Activated CD8-positive, alpha-beta T cell treated with anti-CD3 and anti-CD28 coated beads, Interleukin-2, amount 10 ng/mL, durations not matched to agents 7 days and 5 days (primary cell): ENCODE data around the gene BPIFB2. TPM values are rescaled to one million over a fixed set of nuclear protein-coding genes. Genes with fewer than 3 reads are reported as not detected.
A peak's percentile ranks its signal among the peaks of the same experiment; 100 is the strongest.

Experiments used
- ATAC-seq: fragments of 150-1000 bp; cut with Tn5 transposase; one replicate; pipeline ENCODE4 v1.10.0; 2021; ENCODE audit warnings: moderate library complexity
- CTCF ChIA-PET: fragments of 350-600 bp; sonication (Branson Sonifier 250); formaldehyde crosslinking; loops from one replicate; lab custom pipeline; 2021; ENCODE audit warnings: antibody characterized with exemption; lab: Charles Lee
- POLR2A ChIA-PET: fragments of 350-600 bp; sonication (Branson Sonifier 250); formaldehyde crosslinking; loops from one replicate; lab custom pipeline; 2021; ENCODE audit warnings: antibody characterized with exemption; lab: Charles Lee
- DNase-seq: peaks from one replicate; pipeline ENCODE4 v3.0.0-alpha.2; 2020
- H3K27ac Mint-ChIP-seq: one replicate; pipeline ENCODE4 v1.8.0; 2021; ENCODE audit warnings: mild to moderate bottlenecking, mixed read lengths
- H3K27me3 Mint-ChIP-seq: one replicate; pipeline ENCODE4 v1.8.0; 2021; ENCODE audit warnings: low read depth, mixed read lengths
- H3K36me3 Mint-ChIP-seq: one replicate; pipeline ENCODE4 v1.8.0; 2021; ENCODE audit warnings: low read depth, mixed read lengths
- H3K4me1 Mint-ChIP-seq: one replicate; pipeline ENCODE4 v1.8.0; 2021; ENCODE audit warnings: low read depth, mixed read lengths
- H3K4me3 Mint-ChIP-seq: one replicate; pipeline ENCODE4 v1.8.0; 2021; ENCODE audit warnings: mild to moderate bottlenecking, mixed read lengths
- H3K9me3 Mint-ChIP-seq: one replicate; pipeline ENCODE4 v1.8.0; 2022; ENCODE audit warnings: mixed read lengths; ENCODE audit not compliant: insufficient read depth
- total RNA-seq, 2 experiments: library from RNA; stranded (reverse); gene quantifications; one replicate each; pipeline ENCODE4 v1.2.3, GENCODE V29; 2021

BPIFB2 gene
- total RNA-seq, 2 experiments from 2014 or later, result not detected

GRCh38 chr20:32987044-32987825, 20.3 kb upstream of the BPIFB2 start:
- Mint-ChIP-seq H3K9me3 (no peaks in the 10 kb centered on the region), H3K4me1 (peaks cover 8% of the 10 kb centered on the region), H3K4me3 (no peak overlapping the region), H3K36me3 (no peaks in the 10 kb centered on the region), H3K27me3 (no peaks in the 10 kb centered on the region), H3K27ac (no peak overlapping the region)
- no peak for DNase-seq
- POLR2A ChIA-PET, result interaction anchor here (0.9 kb wide), 1 partner anchor 14 kb away, joined by 3 read pairs; no protein-coding TSS in a partner anchor
- CTCF ChIA-PET, result interaction anchor here (1.0 to 1.5 kb wide), 3 partner anchors 8 to 18 kb away, joined by 3 to 5 read pairs (median 4); partner anchors contain the start of gene SUN5
- no peak for ATAC-seq

GRCh38 chr20:32988008-32988407, 19.5 kb upstream of the BPIFB2 start:
- Mint-ChIP-seq H3K4me3 (no peak overlapping the region), H3K4me1 (peaks cover 6% of the 10 kb centered on the region), H3K27ac (no peak overlapping the region), H3K9me3 (no peaks in the 10 kb centered on the region), H3K27me3 (no peaks in the 10 kb centered on the region), H3K36me3 (no peaks in the 10 kb centered on the region)
- CTCF ChIA-PET, result no interaction called here
- DNase-seq, result no peak
- POLR2A ChIA-PET, result no interaction called here
- no peak for ATAC-seq

- Mint-ChIP-seq H3K9me3 (peaks cover 5% of the 10 kb centered on the region), H3K4me1 (peaks cover 6% of the 10 kb centered on the region), H3K36me3 (peaks cover 3% of the 10 kb centered on the region), H3K4me3 (no peak overlapping the region), H3K27ac (no peak overlapping the region), H3K27me3 (no peaks in the 10 kb centered on the region)
- ChIA-PET CTCF (no interaction called here), POLR2A (interaction anchor here (1.3 kb wide), 1 partner anchor 22 kb away, joined by 3 read pairs; no protein-coding TSS in a partner anchor)
- ATAC-seq, result no peak
- DNase-seq, result no peak
Measured at GRCh38 chr20:32989507-32990283, 17.8 kb upstream of the BPIFB2 start.

GRCh38 chr20:32990426-32990825, 17.1 kb upstream of the BPIFB2 start:
- no peak overlapping the region for H3K4me3 Mint-ChIP-seq
- ChIA-PET POLR2A (interaction anchor here (1.3 kb wide), 1 partner anchor 23 kb away, joined by 3 read pairs; no protein-coding TSS in a partner anchor), CTCF (no interaction called here)
- DNase-seq, result no peak
- no peak overlapping the region for H3K27ac Mint-ChIP-seq
- H3K27me3 Mint-ChIP-seq, result no peaks in the 10 kb centered on the region
- ATAC-seq, result no peak
- peaks cover 5% of the 10 kb centered on the region for H3K9me3 Mint-ChIP-seq
- H3K4me1 Mint-ChIP-seq, result peaks cover 6% of the 10 kb centered on the region
- peaks cover 9% of the 10 kb centered on the region for H3K36me3 Mint-ChIP-seq

- ATAC-seq (no peak), DNase-seq (no peak)
- POLR2A ChIA-PET, result no interaction called here
- CTCF ChIA-PET, result no interaction called here
- H3K9me3 Mint-ChIP-seq, result peaks cover 5% of the 10 kb centered on the region
- no peak overlapping the region for H3K27ac Mint-ChIP-seq
- peaks cover 9% of the 10 kb centered on the region for H3K36me3 Mint-ChIP-seq
- no peaks in the 10 kb centered on the region for H3K27me3 Mint-ChIP-seq
- H3K4me1 Mint-ChIP-seq, result peaks cover 6% of the 10 kb centered on the region
- no peak overlapping the region for H3K4me3 Mint-ChIP-seq
Measured at GRCh38 chr20:32991383-32991782, 16.1 kb upstream of the BPIFB2 start.

- CTCF ChIA-PET, result interaction anchor here (1.0 kb wide), 1 partner anchor 91 kb away, joined by 3 read pairs; no protein-coding TSS in a partner anchor
- H3K27ac Mint-ChIP-seq, result no peak overlapping the region
- H3K9me3 Mint-ChIP-seq, result peaks cover 5% of the 10 kb centered on the region
- POLR2A ChIA-PET, result no interaction called here
- no peak for ATAC-seq
- no peak for DNase-seq
- peaks cover 9% of the 10 kb centered on the region for H3K36me3 Mint-ChIP-seq
- H3K4me3 Mint-ChIP-seq, result no peak overlapping the region
- peaks cover 6% of the 10 kb centered on the region for H3K4me1 Mint-ChIP-seq
- no peaks in the 10 kb centered on the region for H3K27me3 Mint-ChIP-seq
Measured at GRCh38 chr20:32991792-32992641, 15.5 kb upstream of the BPIFB2 start.

GRCh38 chr20:32993496-32994050, 13.9 kb upstream of the BPIFB2 start:
- Mint-ChIP-seq H3K36me3 (peaks cover 9% of the 10 kb centered on the region), H3K27me3 (no peaks in the 10 kb centered on the region), H3K4me1 (peaks cover 13% of the 10 kb centered on the region), H3K9me3 (peaks cover 5% of the 10 kb centered on the region), H3K27ac (no peak overlapping the region), H3K4me3 (no peak overlapping the region)
- ChIA-PET POLR2A (no interaction called here), CTCF (interaction anchor here (1.0 to 1.5 kb wide), 2 partner anchors 11 to 92 kb away, joined by 3 to 5 read pairs; partner anchors contain the start of gene SUN5)
- ATAC-seq (no peak), DNase-seq (no peak)

GRCh38 chr20:32995802-32996201, 11.7 kb upstream of the BPIFB2 start:
- DNase-seq (no peak), ATAC-seq (no peak)
- Mint-ChIP-seq H3K4me1 (peaks cover 13% of the 10 kb centered on the region), H3K9me3 (peaks cover 5% of the 10 kb centered on the region), H3K27ac (no peak overlapping the region), H3K36me3 (peaks cover 9% of the 10 kb centered on the region), H3K27me3 (no peaks in the 10 kb centered on the region), H3K4me3 (no peak overlapping the region)
- ChIA-PET POLR2A (interaction anchor here (1.1 kb wide), 1 partner anchor 50 kb away, joined by 3 read pairs; no protein-coding TSS in a partner anchor), CTCF (interaction anchor here (0.7 to 1.9 kb wide), 7 partner anchors 9 to 28 kb away, joined by 3 to 11 read pairs (median 5); partner anchors contain the start of gene SUN5)

- peaks cover 7% of the 10 kb centered on the region for H3K4me1 Mint-ChIP-seq
- H3K27ac Mint-ChIP-seq, result peak overlapping the region; percentile 47
- POLR2A ChIA-PET, result no interaction called here
- peaks cover 9% of the 10 kb centered on the region for H3K36me3 Mint-ChIP-seq
- DNase-seq (no peak), ATAC-seq (no peak)
- peaks cover 5% of the 10 kb centered on the region for H3K9me3 Mint-ChIP-seq
- CTCF ChIA-PET, result interaction anchor here (0.9 kb wide), 1 partner anchor 95 kb away, joined by 4 read pairs; no protein-coding TSS in a partner anchor
- H3K4me3 Mint-ChIP-seq, result no peak overlapping the region
- no peaks in the 10 kb centered on the region for H3K27me3 Mint-ChIP-seq
Measured at GRCh38 chr20:32997431-32997830, 10.1 kb upstream of the BPIFB2 start.

- DNase-seq (no peak), ATAC-seq (no peak)
Measured at GRCh38 chr20:32999603-33000250, 7.8 kb upstream of the BPIFB2 start.

More at GRCh38 chr20:32999603-33000250, 7.8 kb upstream of the BPIFB2 start:
- no peaks in the 10 kb centered on the region for H3K27me3 Mint-ChIP-seq
- peaks cover 6% of the 10 kb centered on the region for H3K36me3 Mint-ChIP-seq
- H3K9me3 Mint-ChIP-seq, result no peaks in the 10 kb centered on the region
- no peak overlapping the region for H3K4me3 Mint-ChIP-seq
- H3K4me1 Mint-ChIP-seq, result peaks cover 7% of the 10 kb centered on the region
- H3K27ac Mint-ChIP-seq, result no peak overlapping the region
- CTCF ChIA-PET, result interaction anchor here (1.0 to 1.4 kb wide), 3 partner anchors 28 to 54 kb away, joined by 3 read pairs; no protein-coding TSS in a partner anchor
- POLR2A ChIA-PET, result no interaction called here
